ENCODE results near the gene ADGRE2. TPM values are rescaled to one million over a fixed set of nuclear protein-coding genes. Genes with fewer than 3 reads are reported as not detected.
"Not testable (repeated sequence)": the region's sequence is repeated elsewhere in the genome, so short reads cannot be mapped to it uniquely, and the experiment has no call there.

The ADGRE2 gene
- total RNA-seq, 1 donor from 2014 or later, result under 0.01 TPM

GRCh38 chr19:14779151-14779550 is 791 bp upstream of the ADGRE2 start:
- no peaks in the 10 kb centered on the region for H3K4me1 ChIP-seq (ENCODE audit: control insufficient read depth in 3 of 3, insufficient read depth in 3 of 3, low read length in 3 of 3)
- H3K27me3 ChIP-seq (ENCODE audit: control insufficient read depth in 3 of 3, insufficient read depth in 3 of 3, low read length in 3 of 3), result peaks cover 0 to 2% (median 0%) of the 10 kb centered on the region in 3 donors
- no peak overlapping the region for H3K9ac ChIP-seq (ENCODE audit: low read depth in 1 of 3, low read length in 3 of 3)
- H3K4me3 ChIP-seq (ENCODE audit: low read length in 3 of 3), result no peak overlapping the region
- H3K27ac ChIP-seq (ENCODE audit: low read depth, low read length), result no peak overlapping the region
- no peaks in the 10 kb centered on the region for H3K9me3 ChIP-seq (ENCODE audit: control insufficient read depth in 3 of 3, low read length in 3 of 3)
- no peaks in the 10 kb centered on the region for H3K36me3 ChIP-seq (ENCODE audit: control insufficient read depth in 3 of 3, insufficient read depth in 3 of 3, low read length in 3 of 3)

GRCh38 chr19:14777645-14778044 is 715 bp downstream of the ADGRE2 start:
- not testable (repeated sequence) for H3K4me3 ChIP-seq (ENCODE audit: low read length in 3 of 3); H3K4me1 ChIP-seq (ENCODE audit: control insufficient read depth in 3 of 3, insufficient read depth in 3 of 3, low read length in 3 of 3); H3K9ac ChIP-seq (ENCODE audit: low read depth in 1 of 3, low read length in 3 of 3); H3K9me3 ChIP-seq (ENCODE audit: control insufficient read depth in 3 of 3, low read length in 3 of 3); H3K27me3 ChIP-seq (ENCODE audit: control insufficient read depth in 3 of 3, insufficient read depth in 3 of 3, low read length in 3 of 3); H3K27ac ChIP-seq (ENCODE audit: low read depth, low read length); H3K36me3 ChIP-seq (ENCODE audit: control insufficient read depth in 3 of 3, insufficient read depth in 3 of 3, low read length in 3 of 3)

GRCh38 chr19:14775869-14776586 is 2.3 kb downstream of the ADGRE2 start:
- peaks cover 0 to 2% (median 0%) of the 10 kb centered on the region in 3 donors for H3K27me3 ChIP-seq (ENCODE audit: control insufficient read depth in 3 of 3, insufficient read depth in 3 of 3, low read length in 3 of 3)
- no peak overlapping the region for H3K9ac ChIP-seq (ENCODE audit: low read depth in 1 of 3, low read length in 3 of 3)
- H3K36me3 ChIP-seq (ENCODE audit: control insufficient read depth in 3 of 3, insufficient read depth in 3 of 3, low read length in 3 of 3), result no peaks in the 10 kb centered on the region
- H3K9me3 ChIP-seq (ENCODE audit: control insufficient read depth in 3 of 3, low read length in 3 of 3), result no peaks in the 10 kb centered on the region
- H3K4me3 ChIP-seq (ENCODE audit: low read length in 3 of 3), result peak overlapping the region in 1 of 3 donors; percentile 14
- no peak overlapping the region for H3K27ac ChIP-seq (ENCODE audit: low read depth, low read length)
- H3K4me1 ChIP-seq (ENCODE audit: control insufficient read depth in 3 of 3, insufficient read depth in 3 of 3, low read length in 3 of 3), result no peaks in the 10 kb centered on the region

GRCh38 chr19:14775326-14775725 is 3.0 kb downstream of the ADGRE2 start:
- H3K9me3 ChIP-seq (ENCODE audit: control insufficient read depth in 3 of 3, low read length in 3 of 3); H3K27ac ChIP-seq (ENCODE audit: low read depth, low read length); H3K4me1 ChIP-seq (ENCODE audit: control insufficient read depth in 3 of 3, insufficient read depth in 3 of 3, low read length in 3 of 3); H3K27me3 ChIP-seq (ENCODE audit: control insufficient read depth in 3 of 3, insufficient read depth in 3 of 3, low read length in 3 of 3); H3K4me3 ChIP-seq (ENCODE audit: low read length in 3 of 3); H3K9ac ChIP-seq (ENCODE audit: low read depth in 1 of 3, low read length in 3 of 3); H3K36me3 ChIP-seq (ENCODE audit: control insufficient read depth in 3 of 3, insufficient read depth in 3 of 3, low read length in 3 of 3): not testable (repeated sequence)

- Histone ChIP-seq H3K4me3 (ENCODE audit: low read length in 3 of 3) (no peak overlapping the region), H3K9me3 (ENCODE audit: control insufficient read depth in 3 of 3, low read length in 3 of 3) (no peaks in the 10 kb centered on the region), H3K9ac (ENCODE audit: low read depth in 1 of 3, low read length in 3 of 3) (no peak overlapping the region), H3K27ac (ENCODE audit: low read depth, low read length) (no peak overlapping the region), H3K27me3 (ENCODE audit: control insufficient read depth in 3 of 3, insufficient read depth in 3 of 3, low read length in 3 of 3) (peaks cover 0 to 2% (median 0%) of the 10 kb centered on the region in 3 donors), H3K36me3 (ENCODE audit: control insufficient read depth in 3 of 3, insufficient read depth in 3 of 3, low read length in 3 of 3) (no peaks in the 10 kb centered on the region), H3K4me1 (ENCODE audit: control insufficient read depth in 3 of 3, insufficient read depth in 3 of 3, low read length in 3 of 3) (no peaks in the 10 kb centered on the region)
Measured at GRCh38 chr19:14774373-14774772, 4.0 kb downstream of the ADGRE2 start.

GRCh38 chr19:14773722-14774121 is 4.6 kb downstream of the ADGRE2 start:
- not testable (repeated sequence) for H3K27ac ChIP-seq (ENCODE audit: low read depth, low read length); H3K36me3 ChIP-seq (ENCODE audit: control insufficient read depth in 3 of 3, insufficient read depth in 3 of 3, low read length in 3 of 3); H3K4me1 ChIP-seq (ENCODE audit: control insufficient read depth in 3 of 3, insufficient read depth in 3 of 3, low read length in 3 of 3); H3K27me3 ChIP-seq (ENCODE audit: control insufficient read depth in 3 of 3, insufficient read depth in 3 of 3, low read length in 3 of 3); H3K9ac ChIP-seq (ENCODE audit: low read depth in 1 of 3, low read length in 3 of 3); H3K4me3 ChIP-seq (ENCODE audit: low read length in 3 of 3); H3K9me3 ChIP-seq (ENCODE audit: control insufficient read depth in 3 of 3, low read length in 3 of 3)

- H3K9me3 ChIP-seq (ENCODE audit: control insufficient read depth in 3 of 3, low read length in 3 of 3), result no peaks in the 10 kb centered on the region
- H3K27me3 ChIP-seq (ENCODE audit: control insufficient read depth in 3 of 3, insufficient read depth in 3 of 3, low read length in 3 of 3), result peaks cover 0 to 2% (median 0%) of the 10 kb centered on the region in 3 donors
- no peaks in the 10 kb centered on the region for H3K4me1 ChIP-seq (ENCODE audit: control insufficient read depth in 3 of 3, insufficient read depth in 3 of 3, low read length in 3 of 3)
- H3K9ac ChIP-seq (ENCODE audit: low read depth in 1 of 3, low read length in 3 of 3), result no peak overlapping the region
- H3K36me3 ChIP-seq (ENCODE audit: control insufficient read depth in 3 of 3, insufficient read depth in 3 of 3, low read length in 3 of 3), result no peaks in the 10 kb centered on the region
- H3K27ac ChIP-seq (ENCODE audit: low read depth, low read length), result no peak overlapping the region
- H3K4me3 ChIP-seq (ENCODE audit: low read length in 3 of 3), result no peak overlapping the region
Measured at GRCh38 chr19:14772995-14773394, 5.4 kb downstream of the ADGRE2 start.

GRCh38 chr19:14772467-14772866 is 5.9 kb downstream of the ADGRE2 start:
- Histone ChIP-seq H3K9ac (ENCODE audit: low read depth in 1 of 3, low read length in 3 of 3) (no peak overlapping the region), H3K27me3 (ENCODE audit: control insufficient read depth in 3 of 3, insufficient read depth in 3 of 3, low read length in 3 of 3) (peaks cover 0 to 2% (median 0%) of the 10 kb centered on the region in 3 donors), H3K9me3 (ENCODE audit: control insufficient read depth in 3 of 3, low read length in 3 of 3) (no peaks in the 10 kb centered on the region), H3K4me3 (ENCODE audit: low read length in 3 of 3) (no peak overlapping the region), H3K36me3 (ENCODE audit: control insufficient read depth in 3 of 3, insufficient read depth in 3 of 3, low read length in 3 of 3) (no peaks in the 10 kb centered on the region), H3K27ac (ENCODE audit: low read depth, low read length) (no peak overlapping the region), H3K4me1 (ENCODE audit: control insufficient read depth in 3 of 3, insufficient read depth in 3 of 3, low read length in 3 of 3) (no peaks in the 10 kb centered on the region)

GRCh38 chr19:14770944-14771839 is 7.2 kb downstream of the ADGRE2 start:
- Histone ChIP-seq H3K4me3 (ENCODE audit: low read length in 3 of 3) (no peak overlapping the region), H3K4me1 (ENCODE audit: control insufficient read depth in 3 of 3, insufficient read depth in 3 of 3, low read length in 3 of 3) (no peaks in the 10 kb centered on the region), H3K9me3 (ENCODE audit: control insufficient read depth in 3 of 3, low read length in 3 of 3) (no peaks in the 10 kb centered on the region), H3K27me3 (ENCODE audit: control insufficient read depth in 3 of 3, insufficient read depth in 3 of 3, low read length in 3 of 3) (peaks cover 0 to 2% (median 0%) of the 10 kb centered on the region in 3 donors), H3K9ac (ENCODE audit: low read depth in 1 of 3, low read length in 3 of 3) (no peak overlapping the region), H3K27ac (ENCODE audit: low read depth, low read length) (no peak overlapping the region), H3K36me3 (ENCODE audit: control insufficient read depth in 3 of 3, insufficient read depth in 3 of 3, low read length in 3 of 3) (no peaks in the 10 kb centered on the region)

GRCh38 chr19:14770136-14770535 is 8.2 kb downstream of the ADGRE2 start:
- Histone ChIP-seq H3K9ac (ENCODE audit: low read depth in 1 of 3, low read length in 3 of 3) (no peak overlapping the region), H3K4me1 (ENCODE audit: control insufficient read depth in 3 of 3, insufficient read depth in 3 of 3, low read length in 3 of 3) (no peaks in the 10 kb centered on the region), H3K36me3 (ENCODE audit: control insufficient read depth in 3 of 3, insufficient read depth in 3 of 3, low read length in 3 of 3) (no peaks in the 10 kb centered on the region), H3K27ac (ENCODE audit: low read depth, low read length) (no peak overlapping the region), H3K9me3 (ENCODE audit: control insufficient read depth in 3 of 3, low read length in 3 of 3) (no peaks in the 10 kb centered on the region), H3K4me3 (ENCODE audit: low read length in 3 of 3) (no peak overlapping the region), H3K27me3 (ENCODE audit: control insufficient read depth in 3 of 3, insufficient read depth in 3 of 3, low read length in 3 of 3) (no peaks in the 10 kb centered on the region)
